ENCODE data around the gene SH3PXD2A.

The SH3PXD2A gene

DNA sequence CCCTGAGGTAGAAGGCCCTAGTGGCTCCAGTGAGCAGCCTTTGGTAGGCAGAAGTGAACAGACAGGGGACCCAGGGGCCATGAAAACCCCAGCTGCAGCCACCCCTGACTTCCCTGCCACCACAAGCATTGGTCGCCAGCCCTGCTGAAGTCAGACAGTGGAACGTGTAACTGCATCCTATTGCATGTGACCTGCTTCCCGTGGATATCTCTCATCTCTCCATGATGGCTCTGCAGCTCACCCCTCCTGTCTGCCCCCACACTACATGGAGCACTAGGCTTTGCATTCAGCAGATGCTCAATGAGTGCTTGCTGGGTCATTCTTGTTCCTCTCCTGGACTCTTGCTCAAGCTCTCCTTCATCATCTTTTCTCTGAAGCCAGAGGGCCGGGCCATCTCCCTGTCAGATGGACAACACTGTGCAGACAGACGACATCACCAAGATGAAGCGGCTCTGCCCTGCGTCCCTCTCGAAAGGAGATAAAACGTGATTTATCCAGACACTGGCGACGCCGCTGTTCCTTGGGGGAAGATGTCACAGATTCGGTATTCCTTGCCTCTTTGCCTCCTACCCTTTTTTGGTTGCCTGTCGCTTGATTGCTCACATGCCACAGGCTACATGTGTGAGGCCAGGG, 117.5 kb downstream of the SH3PXD2A start:
- TF ChIP-seq, protein P1, sequence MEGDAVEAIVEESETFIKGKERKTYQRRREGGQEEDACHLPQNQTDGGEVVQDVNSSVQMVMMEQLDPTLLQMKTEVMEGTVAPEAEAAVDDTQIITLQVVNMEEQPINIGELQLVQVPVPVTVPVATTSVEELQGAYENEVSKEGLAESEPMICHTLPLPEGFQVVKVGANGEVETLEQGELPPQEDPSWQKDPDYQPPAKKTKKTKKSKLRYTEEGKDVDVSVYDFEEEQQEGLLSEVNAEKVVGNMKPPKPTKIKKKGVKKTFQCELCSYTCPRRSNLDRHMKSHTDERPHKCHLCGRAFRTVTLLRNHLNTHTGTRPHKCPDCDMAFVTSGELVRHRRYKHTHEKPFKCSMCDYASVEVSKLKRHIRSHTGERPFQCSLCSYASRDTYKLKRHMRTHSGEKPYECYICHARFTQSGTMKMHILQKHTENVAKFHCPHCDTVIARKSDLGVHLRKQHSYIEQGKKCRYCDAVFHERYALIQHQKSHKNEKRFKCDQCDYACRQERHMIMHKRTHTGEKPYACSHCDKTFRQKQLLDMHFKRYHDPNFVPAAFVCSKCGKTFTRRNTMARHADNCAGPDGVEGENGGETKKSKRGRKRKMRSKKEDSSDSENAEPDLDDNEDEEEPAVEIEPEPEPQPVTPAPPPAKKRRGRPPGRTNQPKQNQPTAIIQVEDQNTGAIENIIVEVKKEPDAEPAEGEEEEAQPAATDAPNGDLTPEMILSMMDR (IDR thresholded peaks at IDR 0.05; ENCODE audit: control insufficient read depth, extremely low read depth, insufficient read depth): no peak
- no peak for DNase-seq (ENCODE audit: low read depth)
- no peak overlapping the region for H3K4me3 ChIP-seq (ENCODE audit: low read depth, low read length)

GRCh38 chr10:103736763-103737162, 118.6 kb downstream of the SH3PXD2A start:
- no peak overlapping the region for H3K4me3 ChIP-seq (ENCODE audit: low read depth, low read length)
- TF ChIP-seq, protein P1 (IDR thresholded peaks at IDR 0.05; ENCODE audit: control insufficient read depth, extremely low read depth, insufficient read depth): no peak
- DNase-seq (ENCODE audit: low read depth): no peak

DNA sequence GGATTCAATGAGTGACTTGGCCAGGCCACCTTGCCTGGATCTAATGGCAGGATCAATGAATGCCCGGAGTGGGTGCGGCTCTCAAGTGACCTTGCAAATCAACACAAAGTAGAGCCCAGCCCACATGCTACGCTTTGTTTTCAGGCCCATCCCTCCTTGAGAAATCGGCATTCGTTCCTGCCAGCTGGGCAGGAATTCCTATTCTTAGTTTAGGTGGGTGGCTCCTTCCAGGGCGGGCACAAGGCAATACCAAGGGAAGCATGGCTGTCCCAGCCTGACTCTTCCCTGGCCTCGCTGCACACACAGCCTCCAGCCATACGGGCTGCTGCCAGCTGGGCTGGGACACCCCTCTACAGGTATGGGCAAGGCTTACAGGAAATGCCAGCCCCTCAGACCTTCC, 119.3 kb downstream of the SH3PXD2A start:
- TF ChIP-seq, protein P1 (IDR thresholded peaks at IDR 0.05; ENCODE audit: control insufficient read depth, extremely low read depth, insufficient read depth): no peak
- H3K4me3 ChIP-seq (ENCODE audit: low read depth, low read length): no peak overlapping the region
- no peak for DNase-seq (ENCODE audit: low read depth)

DNA sequence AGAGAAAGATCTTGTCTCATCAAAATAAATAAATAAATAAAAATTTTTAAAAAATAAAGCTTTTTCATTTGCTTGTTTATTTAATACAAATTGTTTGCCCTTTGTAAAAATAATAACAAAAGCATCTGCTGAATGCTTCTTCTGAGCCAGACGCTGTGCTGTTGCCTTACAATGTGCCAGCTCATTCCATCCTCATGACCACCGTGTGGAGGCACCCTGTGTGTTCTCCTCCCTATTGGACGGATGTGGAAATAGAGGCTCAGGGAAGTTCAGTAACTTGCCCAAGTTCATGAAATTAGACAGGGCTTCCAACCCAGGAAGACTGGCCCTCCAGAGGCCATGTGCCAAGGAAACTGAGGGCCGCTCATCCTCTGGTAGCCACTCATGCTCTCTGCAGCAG, 120.6 kb downstream of the SH3PXD2A start:
- TF ChIP-seq, protein P1 (IDR thresholded peaks at IDR 0.05; ENCODE audit: control insufficient read depth, extremely low read depth, insufficient read depth): no peak
- no peak for DNase-seq (ENCODE audit: low read depth)
- no peak overlapping the region for H3K4me3 ChIP-seq (ENCODE audit: low read depth, low read length)

- DNase-seq (ENCODE audit: low read depth): no peak
- TF ChIP-seq, protein P1 (IDR thresholded peaks at IDR 0.05; ENCODE audit: control insufficient read depth, extremely low read depth, insufficient read depth): no peak
- no peak overlapping the region for H3K4me3 ChIP-seq (ENCODE audit: low read depth, low read length)
Observed at GRCh38 chr10:103733045-103733419, 122.3 kb downstream of the SH3PXD2A start.

DNA sequence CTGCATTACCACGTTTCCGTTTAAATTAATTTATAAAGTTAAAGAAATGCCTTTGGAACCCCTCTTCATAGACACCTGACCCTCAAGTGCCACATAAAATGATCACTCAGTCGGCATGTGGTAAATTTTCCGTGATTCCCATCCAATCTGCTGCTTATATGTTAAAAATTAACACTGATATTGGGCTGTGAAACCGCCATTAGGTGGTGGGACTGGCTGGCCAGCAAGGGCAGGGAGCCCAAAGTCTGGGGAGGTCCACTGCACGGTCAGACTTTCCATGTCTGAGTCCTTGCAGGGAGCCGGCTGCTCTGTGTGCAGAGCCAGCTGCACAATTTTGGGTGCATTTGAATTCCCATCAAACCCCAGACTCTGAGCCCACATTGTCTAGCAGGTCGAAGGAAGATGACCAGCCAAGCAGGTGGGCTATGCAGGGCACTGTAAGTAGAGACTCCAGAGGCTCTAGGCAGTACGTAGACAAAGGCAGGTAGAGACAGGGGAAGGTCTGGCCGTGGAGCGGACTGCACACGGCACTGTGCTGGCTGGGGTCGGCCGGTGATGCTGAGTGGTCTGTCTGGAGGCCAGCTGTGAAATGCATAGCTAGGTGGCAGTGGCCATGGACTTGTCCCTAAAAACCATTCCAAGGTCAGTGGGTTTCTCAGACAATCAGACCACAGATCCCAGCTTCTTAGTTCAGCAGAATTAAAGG, 122.9 kb downstream of the SH3PXD2A start:
- TF ChIP-seq, protein P1 (IDR thresholded peaks at IDR 0.05; ENCODE audit: control insufficient read depth, extremely low read depth, insufficient read depth): no peak
- no peak for DNase-seq (ENCODE audit: low read depth)
- no peak overlapping the region for H3K4me3 ChIP-seq (ENCODE audit: low read depth, low read length)

All from LNCaP clone FGC (cell line).